Neuronal stem cell (in vitro differentiated cells): ENCODE data around the gene SV2C.
A peak's percentile ranks its signal among the peaks of the same experiment; 100 is the strongest.
"Not testable (repeated sequence)": the region's sequence is repeated elsewhere in the genome, so short reads cannot be mapped to it uniquely, and the experiment has no call there.

Experiments used
- DNase-seq: peaks from one replicate; pipeline ENCODE4 v3.0.0-alpha.2; 2013; ENCODE audit warnings: low spot score
- H2AFZ ChIP-seq: one replicate; pipeline ENCODE4 v1.6.1; 2013; ENCODE audit warnings: mild to moderate bottlenecking, low read length, inconsistent platforms
- H2AK5ac ChIP-seq: 2 replicates; pipeline ENCODE4 v1.6.1; 2013; ENCODE audit warnings: low read depth, mild to moderate bottlenecking, inconsistent platforms, low read length, moderate library complexity, mixed read lengths
- H2BK120ac ChIP-seq: 2 replicates; pipeline ENCODE4 v1.6.1; 2013; ENCODE audit warnings: low read depth, mild to moderate bottlenecking, inconsistent platforms, low read length, moderate library complexity, mixed read lengths
- H2BK12ac ChIP-seq: one replicate; pipeline ENCODE4 v1.6.1; 2013; ENCODE audit warnings: low read length, inconsistent platforms
- H2BK15ac ChIP-seq: 2 replicates; pipeline ENCODE4 v1.6.1; 2013; ENCODE audit warnings: mild to moderate bottlenecking, low read length, inconsistent platforms, mixed read lengths
- H2BK5ac ChIP-seq: one replicate; pipeline ENCODE4 v1.6.1; 2013; ENCODE audit warnings: inconsistent platforms, mild to moderate bottlenecking, low read length, moderate library complexity
- H3K14ac ChIP-seq: one replicate; pipeline ENCODE4 v1.6.1; 2013; ENCODE audit warnings: low read length, inconsistent platforms
- H3K18ac ChIP-seq: 2 replicates; pipeline ENCODE4 v1.6.1; 2013; ENCODE audit warnings: low read length, inconsistent platforms
- H3K23ac ChIP-seq: 2 replicates; pipeline ENCODE4 v1.6.1; 2013; ENCODE audit warnings: low read depth, mild to moderate bottlenecking, mixed read lengths, low read length, inconsistent platforms; ENCODE audit not compliant: poor library complexity
- H3K27ac ChIP-seq: replicated peaks from 3 replicates; pipeline ENCODE4 v1.5.1; 2013; ENCODE audit warnings: low read length, inconsistent platforms
- H3K27me3 ChIP-seq, 3 experiments: 2 replicates each; pipeline ENCODE4 v1.6.1; 2013; ENCODE audit warnings: low read length in 3 of 3, mild to moderate bottlenecking in 2 of 3, inconsistent platforms in 1 of 3, low read depth in 1 of 3, mixed read lengths in 1 of 3, moderate library complexity in 1 of 3; ENCODE audit not compliant: control insufficient read depth in 3 of 3, insufficient read depth in 3 of 3
- H3K36me3 ChIP-seq, 2 donors: replicated peaks in 1 of 2; 2 replicates each; pipeline ENCODE4 v1.6.1; 2013; ENCODE audit warnings: low read length in 2 of 2; ENCODE audit not compliant: control insufficient read depth in 2 of 2, insufficient read depth in 2 of 2
- H3K4ac ChIP-seq: 2 replicates; pipeline ENCODE4 v1.6.1; 2013; ENCODE audit warnings: inconsistent platforms, mild to moderate bottlenecking, low read length, moderate library complexity
- H3K4me1 ChIP-seq, 2 donors: 1 replicate in 1 of 2; 2 replicates in 1 of 2; pipeline ENCODE4 v1.6.1; 2013; ENCODE audit warnings: low read length in 2 of 2, low read depth in 1 of 2; ENCODE audit not compliant: control insufficient read depth in 2 of 2, insufficient read depth in 1 of 2
- H3K4me2 ChIP-seq: one replicate; pipeline ENCODE4 v1.6.1; 2013; ENCODE audit warnings: mild to moderate bottlenecking, low read length, inconsistent platforms; ENCODE audit not compliant: insufficient read depth, poor library complexity, severe bottlenecking
- H3K4me3 ChIP-seq, 2 donors: 2 replicates each; pipeline ENCODE4 v1.5.1; 2013; ENCODE audit warnings: low read length in 2 of 2, mild to moderate bottlenecking in 2 of 2, inconsistent platforms in 1 of 2, moderate library complexity in 1 of 2
- H3K79me1 ChIP-seq: one replicate; pipeline ENCODE4 v1.6.1; 2013; ENCODE audit warnings: low read depth, mild to moderate bottlenecking, inconsistent platforms, low read length, moderate library complexity
- H3K9ac ChIP-seq: one replicate; pipeline ENCODE4 v1.6.1; 2013; ENCODE audit warnings: mild to moderate bottlenecking, low read depth, low read length, inconsistent platforms; ENCODE audit not compliant: poor library complexity
- H3K9me3 ChIP-seq, 2 donors: replicated peaks in 1 of 2; 2 replicates each; pipeline versions ENCODE3 to v1.6.1; 2013; ENCODE audit warnings: low read length in 2 of 2, mild to moderate bottlenecking in 2 of 2, inconsistent platforms in 1 of 2, low read depth in 1 of 2, mixed read lengths in 1 of 2, moderate library complexity in 1 of 2; ENCODE audit not compliant: control insufficient read depth in 2 of 2, insufficient read depth in 1 of 2
- H4K8ac ChIP-seq: one replicate; pipeline ENCODE4 v1.6.1; 2013; ENCODE audit warnings: low read depth, mild to moderate bottlenecking, inconsistent platforms, low read length, moderate library complexity
- H4K91ac ChIP-seq: one replicate; pipeline ENCODE4 v1.6.1; 2013; ENCODE audit warnings: low read length, low read depth, mild to moderate bottlenecking, inconsistent platforms; ENCODE audit not compliant: poor library complexity
- WGBS, 2 donors: extraction: QIAGEN DNeasy Blood & Tissue Kit; methylation state at CpG; one replicate each; pipeline ENCODE4 v1.1.7; 2013; ENCODE audit warnings: missing lambda C conversion rate in 2 of 2, mixed read lengths in 1 of 2; ENCODE audit not compliant: insufficient read length in 2 of 2, insufficient replicate concordance in 1 of 2; ENCODE audit errors: extremely low coverage in 2 of 2; 5-methylcytosine and 5-hydroxymethylcytosine counted together

The SV2C gene

DNA sequence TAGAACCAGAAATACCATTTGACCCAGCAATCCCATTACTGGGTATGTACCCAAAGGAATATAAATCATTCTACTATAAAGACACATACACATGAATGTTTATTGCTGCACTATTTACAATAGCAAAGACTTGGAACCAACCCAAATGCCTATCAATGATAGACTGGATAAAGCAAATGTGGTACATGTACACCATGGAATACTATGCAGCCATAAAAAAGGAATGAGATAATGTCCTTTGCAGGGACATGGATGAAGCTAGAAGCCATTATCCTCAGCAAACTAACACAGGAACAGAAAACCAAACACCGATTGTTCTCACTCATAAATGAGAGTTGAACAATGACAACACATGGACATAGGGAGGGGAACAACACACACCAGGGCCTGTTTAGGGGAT, 240.3 kb downstream of the SV2C start:
- not testable (repeated sequence) for H3K4ac ChIP-seq, H2AFZ ChIP-seq, H3K9ac ChIP-seq, H2BK5ac ChIP-seq, DNase-seq, H3K23ac ChIP-seq, H3K18ac ChIP-seq, H2BK12ac ChIP-seq, H4K91ac ChIP-seq, H3K14ac ChIP-seq, H2BK15ac ChIP-seq, H3K4me2 ChIP-seq, H2BK120ac ChIP-seq, H3K9me3 ChIP-seq, H3K27me3 ChIP-seq, H3K79me1 ChIP-seq, H3K4me3 ChIP-seq, H2AK5ac ChIP-seq, H3K36me3 ChIP-seq, H4K8ac ChIP-seq, H3K27ac ChIP-seq
- no CpG with 5 or more reads among the region's 1 CpG for WGBS, 2 donors
- peaks cover 16 to 18% of the 10 kb centered on the region in 2 donors for H3K4me1 ChIP-seq

DNA sequence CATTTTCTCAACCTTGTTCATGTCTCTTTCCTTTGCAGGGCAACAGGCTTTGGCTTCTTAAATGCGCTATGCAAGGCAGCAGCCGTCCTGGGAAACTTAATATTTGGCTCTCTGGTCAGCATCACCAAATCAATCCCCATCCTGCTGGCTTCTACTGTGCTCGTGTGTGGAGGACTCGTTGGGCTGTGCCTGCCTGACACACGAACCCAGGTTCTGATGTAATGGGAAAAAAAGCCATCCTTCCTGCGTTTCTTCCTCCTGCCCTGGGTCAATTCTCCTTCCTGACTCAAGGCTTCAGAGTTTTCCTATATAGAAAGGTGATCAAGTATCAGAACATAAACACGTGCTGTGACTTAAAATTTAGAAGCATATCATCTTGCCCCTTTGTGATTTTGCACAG, 242.1 kb downstream of the SV2C start:
- Histone ChIP-seq H3K27ac (no peak overlapping the region), H3K18ac (no peak overlapping the region), H3K79me1 (no peaks in the 10 kb centered on the region), H2BK15ac (no peak overlapping the region), H3K36me3 (no peaks in the 10 kb centered on the region), H3K4ac (no peak overlapping the region), H2BK12ac (no peak overlapping the region), H3K27me3 (peaks cover 0 to 7% (median 0%) of the 10 kb centered on the region in 3 experiments), H2AFZ (peak overlapping the region; percentile 18), H3K23ac (no peak overlapping the region), H3K9me3 (no peaks in the 10 kb centered on the region), H2BK5ac (no peak overlapping the region), H3K9ac (no peak overlapping the region), H3K14ac (no peak overlapping the region), H2BK120ac (no peak overlapping the region), H2AK5ac (no peak overlapping the region), H3K4me2 (no peak overlapping the region), H3K4me3 (no peak overlapping the region), H3K4me1 (peaks cover 16 to 18% of the 10 kb centered on the region in 2 donors), H4K8ac (no peak overlapping the region), H4K91ac (no peak overlapping the region)
- no CpG with 5 or more reads among the region's 7 CpGs for WGBS, 2 donors
- no peak for DNase-seq

DNA sequence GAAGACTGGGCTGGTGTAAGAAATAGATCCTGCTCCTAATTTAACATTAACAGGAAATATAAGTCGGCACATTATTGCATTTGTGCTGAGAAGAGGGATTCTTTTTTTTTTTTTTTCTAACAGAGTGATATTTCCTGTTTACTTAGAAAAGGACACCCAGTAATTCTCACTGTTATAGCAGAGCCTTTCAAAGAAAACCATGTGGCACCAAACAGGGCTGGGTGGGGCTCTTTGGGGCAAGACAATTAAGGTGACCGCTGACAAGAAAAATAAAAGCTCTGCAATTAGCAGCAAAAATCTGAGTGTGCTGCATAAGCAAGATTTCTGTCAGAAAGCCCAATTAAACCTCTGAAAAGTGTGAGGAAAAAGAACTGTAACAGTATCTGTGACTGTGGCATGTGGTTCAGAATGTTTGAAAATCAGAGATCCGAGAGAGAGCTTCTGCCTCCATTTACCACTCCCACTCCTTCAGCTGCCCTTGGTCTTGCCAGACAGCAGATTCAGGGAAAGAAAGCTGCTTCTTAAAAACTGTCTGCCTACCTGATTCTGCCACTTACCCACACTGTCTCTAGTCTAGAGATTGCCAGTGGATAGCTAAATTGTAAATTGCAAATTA, 242.8 kb downstream of the SV2C start:
- Histone ChIP-seq H2BK12ac (no peak overlapping the region), H3K9ac (no peak overlapping the region), H4K91ac (no peak overlapping the region), H3K23ac (no peak overlapping the region), H3K36me3 (no peaks in the 10 kb centered on the region), H2BK120ac (no peak overlapping the region), H3K79me1 (no peaks in the 10 kb centered on the region), H3K4me1 (peaks cover 17 to 18% of the 10 kb centered on the region in 2 donors), H2BK5ac (no peak overlapping the region), H2AK5ac (no peak overlapping the region), H3K14ac (no peak overlapping the region), H2BK15ac (no peak overlapping the region), H3K4me2 (peak overlapping the region; percentile 58), H3K18ac (no peak overlapping the region), H4K8ac (no peak overlapping the region), H2AFZ (peak overlapping the region; percentile 82), H3K27me3 (peaks cover 0 to 7% (median 0%) of the 10 kb centered on the region in 3 experiments), H3K27ac (no peak overlapping the region), H3K9me3 (no peaks in the 10 kb centered on the region), H3K4me3 (peak overlapping the region in 1 of 2 donors; percentile 31), H3K4ac (no peak overlapping the region)
- no CpG with 5 or more reads among the region's 3 CpGs for WGBS, 2 donors
- no peak for DNase-seq

DNA sequence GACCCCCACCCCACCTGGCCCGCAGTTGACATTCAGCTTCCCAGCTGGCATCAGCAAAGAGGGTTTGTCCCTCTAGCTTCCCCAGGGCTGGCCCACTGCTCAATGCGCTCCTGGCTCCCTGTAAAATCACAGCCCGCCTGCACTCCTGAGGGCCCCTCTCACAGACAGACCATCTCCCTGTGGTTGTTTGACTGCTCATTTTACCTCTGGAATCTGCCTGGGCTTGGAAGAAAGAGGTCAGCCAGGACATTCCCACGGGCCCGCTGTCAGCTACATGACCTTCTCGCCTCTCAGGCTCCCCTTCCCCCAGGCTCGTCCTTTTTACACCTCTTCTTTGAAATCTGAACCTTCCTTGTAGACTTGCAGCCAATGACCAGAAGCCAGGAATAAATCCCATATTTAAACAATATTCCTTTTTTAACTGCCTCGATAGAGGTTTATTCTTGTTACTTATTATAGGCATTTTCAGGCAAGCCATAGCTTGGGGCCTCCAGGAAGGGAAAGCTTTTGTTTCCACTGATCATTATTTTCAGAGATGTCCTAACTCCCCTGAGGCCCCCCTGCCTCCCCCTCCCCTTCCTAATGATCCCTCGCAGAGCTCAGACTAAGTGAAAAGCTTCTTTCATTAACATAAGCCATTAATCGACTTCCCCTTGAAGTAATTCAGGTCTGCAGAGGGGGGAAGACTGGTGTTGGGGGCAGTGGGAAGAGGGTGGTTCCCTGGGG, 243.6 kb downstream of the SV2C start:
- WGBS, 2 donors = no CpG with 5 or more reads among the region's 10 CpGs
- H4K91ac ChIP-seq = no peak overlapping the region
- H3K27me3 ChIP-seq = peaks cover 0 to 7% (median 0%) of the 10 kb centered on the region in 3 experiments
- peak overlapping the region; percentile 58 for H3K4me2 ChIP-seq
- H3K36me3 ChIP-seq = no peaks in the 10 kb centered on the region
- no peak overlapping the region for H3K4ac ChIP-seq
- no peaks in the 10 kb centered on the region for H3K9me3 ChIP-seq
- H4K8ac ChIP-seq = no peak overlapping the region
- no peak overlapping the region for H2BK12ac ChIP-seq
- H2BK15ac ChIP-seq = no peak overlapping the region
- H3K18ac ChIP-seq = no peak overlapping the region
- no peak overlapping the region for H3K14ac ChIP-seq
- no peak overlapping the region for H3K23ac ChIP-seq
- H3K9ac ChIP-seq = peak overlapping the region; percentile 34
- H2BK120ac ChIP-seq = no peak overlapping the region
- DNase-seq = peak; percentile 49
- H3K27ac ChIP-seq = no peak overlapping the region
- H3K4me1 ChIP-seq = peaks cover 20 to 22% of the 10 kb centered on the region in 2 donors
- H2AFZ ChIP-seq = peak overlapping the region; percentile 82
- H2BK5ac ChIP-seq = no peak overlapping the region
- peak overlapping the region in 1 of 2 donors; percentile 31 for H3K4me3 ChIP-seq
- H3K79me1 ChIP-seq = no peaks in the 10 kb centered on the region
- no peak overlapping the region for H2AK5ac ChIP-seq
